GM21825 (cell line): ENCODE measurements around the gene ELK3.

ENCODE experiments used
- ATAC-seq: cut with Tn5 transposase; IDR thresholded peaks from one replicate; pipeline ENCODE4 v1.9.1; 2021; ENCODE audit warnings: mild to moderate bottlenecking, moderate library complexity; ENCODE audit not compliant: unreplicated experiment

Gene ELK3

DNA sequence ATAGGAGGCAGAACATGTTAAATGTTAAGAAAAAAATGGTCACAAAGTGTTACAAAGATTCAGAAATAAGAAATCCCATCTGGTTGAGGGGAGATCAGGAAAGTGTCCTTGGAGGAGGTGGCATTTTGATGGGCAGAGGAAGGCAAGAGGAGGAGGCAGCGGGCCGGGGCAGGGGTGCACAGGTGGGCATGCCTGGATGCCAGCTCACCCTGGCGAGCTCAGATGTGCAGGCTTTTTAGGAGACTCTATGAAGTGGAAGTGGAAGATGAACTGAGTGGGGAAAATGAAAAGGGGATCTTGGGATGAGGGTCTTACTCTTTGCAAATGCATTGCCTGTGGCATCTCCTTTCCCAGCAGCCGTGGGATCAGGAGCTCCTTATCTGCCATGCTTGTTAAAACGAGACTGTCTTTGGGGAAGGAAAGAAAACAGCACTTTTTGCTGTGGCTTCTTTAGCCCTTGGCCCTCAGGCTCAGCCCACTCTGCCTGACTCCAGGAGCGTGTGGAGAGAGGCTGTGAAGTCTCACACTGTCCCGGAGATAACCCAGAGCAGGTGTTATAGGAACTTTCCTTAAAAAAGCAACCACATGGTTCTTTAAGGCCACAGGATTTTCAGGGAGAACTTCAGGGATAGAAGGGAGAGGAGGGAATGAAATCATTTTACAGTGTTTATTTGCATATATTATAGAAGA, 62.6 kb downstream of the ELK3 start:
- ATAC-seq: no peak

DNA sequence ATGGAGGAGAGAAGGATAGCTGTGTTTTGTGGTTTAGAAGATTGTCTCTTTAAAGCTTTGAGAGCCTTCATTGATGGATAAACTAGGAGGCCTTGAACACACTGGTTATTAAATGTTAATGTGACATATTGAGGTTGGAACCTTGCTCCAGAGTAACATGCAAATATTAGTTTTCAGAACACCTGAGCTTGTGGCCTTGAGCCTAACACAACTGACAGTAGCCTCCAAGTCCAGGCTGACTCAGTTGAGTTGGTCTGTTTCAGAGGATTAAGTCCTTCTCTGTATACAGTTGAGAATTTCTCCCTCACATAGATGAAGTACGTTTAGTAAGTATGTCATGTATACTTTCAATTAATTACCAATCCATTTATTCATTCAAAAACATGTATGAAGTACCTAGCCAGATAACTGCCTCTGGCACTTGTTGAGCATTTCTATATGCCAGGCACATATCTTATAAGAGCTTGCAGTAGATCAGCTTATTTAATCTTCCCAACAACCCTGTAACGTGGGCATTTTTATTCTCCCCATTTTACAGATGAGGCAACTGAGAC, 63.5 kb downstream of the ELK3 start:
- no peak for ATAC-seq

DNA sequence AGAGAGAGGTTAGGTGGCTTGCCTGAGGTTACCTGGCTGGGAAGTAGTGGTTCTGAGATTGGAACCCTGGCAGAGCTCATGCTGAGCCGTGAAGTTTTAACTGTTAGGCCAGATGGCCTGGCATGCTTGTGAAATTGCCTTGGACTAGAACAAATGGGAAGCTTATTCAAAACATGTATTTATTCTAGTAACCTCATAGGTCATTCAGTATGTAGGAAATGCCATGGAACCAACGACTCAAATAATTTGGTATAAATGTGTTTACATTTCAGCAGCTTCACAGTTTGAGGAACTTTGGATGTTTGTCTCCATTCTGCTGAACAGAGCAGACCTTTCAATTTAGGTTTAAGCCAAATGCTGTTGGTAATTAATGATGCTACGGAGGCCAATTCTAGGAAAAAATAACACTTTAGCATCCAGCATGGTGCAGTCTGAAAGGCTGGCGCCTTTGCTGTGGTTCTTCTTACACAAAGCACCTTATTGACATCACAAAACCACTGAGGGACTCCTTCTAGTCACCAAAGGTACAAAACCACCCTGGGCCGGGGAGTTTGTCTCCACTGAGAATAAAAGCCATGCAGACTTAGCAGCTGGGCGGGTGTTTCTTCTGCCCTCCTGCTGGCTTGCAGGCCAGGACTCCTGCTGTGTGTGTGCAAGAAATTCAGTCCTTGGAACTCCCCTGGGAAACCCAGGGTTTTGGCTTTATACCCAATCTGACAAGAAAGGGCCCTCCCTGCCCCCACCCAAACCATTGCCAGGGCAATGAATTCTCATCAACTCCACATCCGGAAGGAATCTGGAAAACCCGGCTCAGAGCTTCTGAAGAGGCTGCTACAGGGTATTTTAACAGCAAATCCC, 64.2 kb downstream of the ELK3 start:
- ATAC-seq: no peak

DNA sequence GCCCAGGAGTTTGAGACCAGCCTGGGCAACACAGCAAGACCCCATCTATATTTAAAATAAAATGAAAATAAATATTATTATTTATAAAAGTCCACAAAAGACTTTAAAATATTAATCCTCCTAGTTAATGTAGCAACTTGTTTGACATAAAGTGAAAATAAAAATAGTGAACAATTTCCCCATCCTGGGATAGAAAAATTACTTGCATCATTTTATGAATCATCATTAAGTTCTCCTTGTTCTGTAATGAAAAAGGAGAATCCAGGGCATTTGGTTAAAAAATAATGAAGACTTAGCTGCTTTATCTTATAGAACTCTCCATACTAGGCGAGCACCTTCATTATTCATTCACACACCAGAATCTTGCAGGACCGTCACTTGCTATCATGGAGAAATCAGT, 66.1 kb downstream of the ELK3 start:
- no peak for ATAC-seq

DNA sequence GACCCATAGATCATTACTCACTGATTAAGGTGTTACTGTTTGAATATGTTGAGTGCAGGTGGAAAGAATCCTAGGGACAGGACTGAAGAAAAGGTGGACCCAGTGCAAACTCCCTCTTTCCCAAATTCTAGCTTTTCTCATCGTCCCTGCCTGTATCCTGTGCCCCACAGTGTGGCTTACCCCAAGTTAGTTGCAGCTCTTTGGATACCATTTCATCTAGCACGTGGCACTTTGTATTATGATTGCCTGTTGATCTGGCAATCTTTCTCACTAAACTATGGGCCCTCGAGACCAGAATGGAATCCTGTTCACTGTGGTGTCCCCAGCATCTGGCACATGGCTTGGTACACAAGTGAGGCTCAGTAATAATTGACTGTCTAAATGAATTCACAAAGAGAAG, 66.5 kb downstream of the ELK3 start:
- ATAC-seq: no peak

DNA sequence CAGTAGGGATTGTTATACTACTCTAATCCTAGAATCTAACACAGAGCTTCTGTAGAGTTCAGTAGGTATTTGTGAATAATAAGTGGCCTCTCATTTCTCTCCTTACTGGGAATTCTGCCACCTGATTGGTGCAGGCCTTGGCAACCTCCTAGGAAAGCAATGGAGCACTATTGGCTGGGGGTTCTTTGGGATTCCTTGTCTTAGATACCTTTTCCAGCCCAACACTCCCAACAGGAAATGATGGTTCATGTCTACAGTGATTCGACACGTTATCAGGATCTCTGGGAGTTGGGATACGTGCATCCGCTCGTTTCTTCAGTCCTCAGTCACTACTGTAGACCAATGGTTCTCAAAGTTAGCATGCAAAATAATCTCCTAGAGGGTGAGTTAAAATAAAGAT, 67.4 kb downstream of the ELK3 start:
- no peak for ATAC-seq

DNA sequence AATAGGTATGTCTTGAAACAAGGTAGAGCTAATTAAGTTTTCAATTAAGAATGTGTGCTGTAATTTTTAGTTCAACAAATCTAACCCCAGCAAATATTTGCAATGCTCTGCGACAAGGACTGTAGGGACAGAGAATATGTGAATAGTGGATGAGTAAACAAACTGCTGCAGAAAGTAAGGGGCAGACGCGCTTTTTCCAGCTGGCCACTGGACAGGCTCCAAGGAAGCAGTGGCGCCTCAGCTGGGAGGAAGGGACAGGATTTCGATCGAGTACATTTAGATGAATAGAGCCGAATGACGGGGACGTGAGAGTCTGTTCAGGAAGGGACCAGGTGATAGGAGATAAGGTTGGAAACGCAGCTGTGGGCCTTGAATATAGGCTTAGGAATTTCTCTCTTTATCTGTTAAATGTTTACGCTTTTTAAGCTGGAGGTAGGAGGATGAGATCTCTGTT, 69.3 kb downstream of the ELK3 start:
- no peak for ATAC-seq

DNA sequence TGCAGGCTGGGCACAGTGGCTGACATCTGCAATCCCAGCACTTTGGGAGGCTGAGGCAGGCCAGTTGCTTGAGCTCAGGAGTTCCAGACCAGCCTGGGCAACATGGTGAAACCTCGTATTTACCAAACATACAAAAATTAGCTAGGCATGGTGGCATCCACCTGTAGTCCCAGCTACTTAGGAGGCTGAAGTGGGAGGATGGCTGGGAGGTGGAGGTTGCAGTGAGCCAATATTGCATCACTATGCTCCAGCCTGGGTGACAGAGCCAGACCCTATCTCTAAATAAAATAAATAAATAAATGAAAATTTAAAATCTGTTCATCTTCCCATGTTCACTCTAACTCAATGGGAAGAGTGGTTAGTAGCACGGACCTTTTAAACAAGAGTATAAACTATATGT, 71.2 kb downstream of the ELK3 start:
- no peak for ATAC-seq

DNA sequence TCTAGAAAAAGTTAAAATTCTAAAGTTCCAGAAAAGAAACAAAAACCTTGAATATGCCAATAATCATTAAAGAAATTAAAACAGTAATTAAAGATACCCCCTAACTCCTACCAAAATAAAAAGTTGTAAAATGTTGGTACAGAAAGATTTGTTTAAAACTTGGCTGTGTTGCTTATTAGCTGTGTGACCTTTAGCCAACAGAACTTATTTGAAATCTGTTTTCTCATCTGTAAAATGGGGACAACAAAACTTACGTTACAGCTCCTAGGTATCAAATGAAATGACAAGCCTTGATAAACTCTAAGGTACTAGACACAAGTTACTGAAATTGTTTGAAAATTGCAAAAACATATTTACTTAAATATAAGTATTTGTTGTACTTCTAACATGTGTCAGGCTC, 71.7 kb downstream of the ELK3 start:
- no peak for ATAC-seq

DNA sequence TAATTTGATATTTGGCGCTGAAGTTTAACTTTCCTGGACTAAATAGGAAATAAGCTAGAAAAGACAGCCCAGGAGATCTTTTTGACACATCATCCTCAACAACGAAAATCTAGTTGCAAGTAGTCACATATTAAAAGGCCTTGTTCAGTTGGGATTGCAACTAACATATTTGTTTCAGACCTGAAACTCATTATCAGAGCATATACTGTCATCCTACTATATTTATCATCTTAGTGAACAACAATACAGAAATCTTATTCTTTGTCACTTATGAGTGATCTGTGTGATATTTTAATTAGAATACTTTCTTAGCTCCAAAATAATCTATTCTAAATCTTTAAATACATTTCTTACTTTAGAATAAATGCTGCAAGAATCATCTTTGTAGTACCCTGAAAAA, 72.1 kb downstream of the ELK3 start:
- ATAC-seq: no peak

DNA sequence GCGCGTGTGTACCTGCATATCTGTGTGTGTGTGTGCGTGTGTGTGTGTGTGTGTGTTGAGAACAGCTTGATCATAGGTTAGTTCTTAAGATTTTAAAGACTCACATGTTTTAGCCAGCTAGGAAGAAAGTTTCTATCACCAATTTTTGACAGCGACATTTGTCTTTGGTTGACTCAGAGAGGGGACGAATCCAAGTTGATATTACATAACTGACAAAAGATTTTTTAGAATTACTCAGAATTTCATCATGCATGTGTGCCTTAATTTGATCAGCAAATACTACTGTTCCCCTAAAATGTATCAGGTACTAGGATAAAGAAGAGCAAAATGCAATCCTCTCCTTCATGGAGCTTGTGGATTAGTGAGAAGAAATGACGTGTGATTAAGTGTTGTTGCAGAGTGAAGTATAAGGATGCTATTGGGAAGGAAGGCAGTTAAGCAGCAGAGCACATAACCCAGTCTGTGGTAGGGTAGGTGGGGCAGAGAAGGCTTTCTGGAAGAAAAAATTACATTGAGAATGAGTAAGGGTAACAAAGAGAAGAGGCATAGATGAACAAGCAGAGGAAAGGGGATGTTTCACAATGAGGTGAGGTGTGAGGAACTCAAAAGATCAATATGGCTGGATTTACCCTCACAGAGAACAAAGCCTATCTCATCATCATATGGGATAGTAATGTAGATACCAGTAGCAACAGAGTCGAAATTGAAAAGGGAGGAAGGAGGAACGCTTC, 77.5 kb downstream of the ELK3 start:
- no peak for ATAC-seq

DNA sequence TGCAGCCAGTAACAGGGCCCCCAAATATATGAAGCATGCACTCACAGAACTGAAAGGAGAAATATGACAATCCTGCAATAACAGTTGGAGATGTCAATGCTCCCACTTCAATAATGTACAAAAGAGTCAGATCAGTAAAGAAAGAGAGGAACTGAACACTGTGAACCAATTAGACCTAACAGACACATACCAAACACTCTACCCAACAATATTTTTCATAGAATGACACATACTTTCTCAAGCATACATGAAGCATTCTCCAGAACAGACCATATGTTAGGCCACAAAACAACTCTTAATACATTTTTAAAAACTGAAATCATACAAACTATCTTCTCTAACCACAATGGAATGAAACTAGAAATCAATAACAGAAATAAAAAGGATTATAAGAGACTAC, 80.2 kb downstream of the ELK3 start:
- ATAC-seq: no peak

DNA sequence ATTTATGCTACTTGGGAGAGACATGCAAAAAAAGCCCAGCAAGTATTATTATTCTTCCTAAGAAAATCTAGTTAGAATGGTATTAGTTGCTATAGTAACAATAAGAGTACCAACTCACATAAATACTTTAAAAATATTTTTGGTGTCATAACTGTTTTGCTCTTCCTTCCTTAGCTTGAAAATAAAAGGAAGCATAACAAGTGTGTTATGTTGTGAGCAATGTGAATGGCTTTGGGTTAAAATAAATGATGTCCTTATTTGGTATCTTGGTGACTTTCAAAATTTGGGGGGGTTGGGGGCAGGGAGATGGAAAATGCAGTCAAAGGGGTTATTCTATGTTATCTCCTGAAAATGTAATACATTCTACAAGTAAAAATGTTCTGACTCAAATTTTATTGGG, 91.0 kb downstream of the ELK3 start:
- ATAC-seq: no peak

DNA sequence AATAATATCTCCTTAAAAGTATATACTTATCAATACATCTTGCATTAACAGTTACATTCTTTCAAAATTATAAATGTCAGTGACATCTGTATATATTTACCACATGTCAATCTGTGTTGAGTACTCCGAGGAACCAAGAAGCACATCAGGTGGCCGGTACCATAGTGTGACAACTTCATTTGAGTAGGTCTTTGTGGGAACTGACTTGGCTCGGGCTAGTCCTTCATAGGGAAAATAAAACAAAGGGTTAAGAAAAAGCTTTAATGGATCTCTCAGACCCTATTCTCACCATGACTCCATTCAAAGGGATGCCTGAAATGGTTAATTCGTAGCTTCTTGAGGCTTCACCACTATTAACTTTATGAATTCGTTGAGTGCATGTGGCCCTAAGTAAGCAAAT, 94.9 kb downstream of the ELK3 start:
- ATAC-seq: no peak

DNA sequence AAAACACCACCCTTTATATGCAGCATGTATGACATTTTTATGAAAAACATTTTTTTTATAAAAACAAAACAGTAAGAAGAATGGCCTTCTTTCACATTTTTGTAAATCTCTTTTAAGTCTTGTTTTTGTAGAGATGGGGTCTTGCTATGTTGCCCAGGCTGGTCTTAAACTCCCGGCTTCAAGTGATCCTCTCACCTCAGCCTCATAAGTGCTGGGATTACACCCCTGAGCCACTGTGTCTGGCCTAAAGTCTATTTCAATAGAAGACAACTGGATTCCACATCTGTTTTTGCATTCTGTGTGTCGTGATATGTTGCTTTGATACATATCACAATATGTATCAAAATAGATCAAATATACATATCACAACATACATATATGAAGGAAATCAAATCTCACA, 98.9 kb downstream of the ELK3 start:
- ATAC-seq: no peak

DNA sequence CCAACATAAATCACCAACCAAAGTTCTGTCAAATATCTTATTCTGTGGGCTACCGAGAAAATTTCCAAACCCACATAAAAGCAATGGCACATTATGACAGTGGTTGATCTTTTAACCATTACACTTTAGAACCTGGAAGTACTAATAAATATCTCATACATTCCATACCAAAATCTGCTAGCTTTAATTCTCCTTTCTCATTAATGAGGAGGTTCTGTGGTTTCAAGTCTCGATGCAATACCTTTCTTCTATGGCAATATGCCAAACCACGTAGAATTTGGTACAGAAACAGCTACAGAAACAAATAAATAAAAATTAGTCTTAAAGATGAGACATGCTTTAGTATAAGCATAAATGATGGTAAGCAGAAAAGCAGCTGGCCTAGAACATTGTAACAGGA, 100.7 kb downstream of the ELK3 start:
- no peak for ATAC-seq

DNA sequence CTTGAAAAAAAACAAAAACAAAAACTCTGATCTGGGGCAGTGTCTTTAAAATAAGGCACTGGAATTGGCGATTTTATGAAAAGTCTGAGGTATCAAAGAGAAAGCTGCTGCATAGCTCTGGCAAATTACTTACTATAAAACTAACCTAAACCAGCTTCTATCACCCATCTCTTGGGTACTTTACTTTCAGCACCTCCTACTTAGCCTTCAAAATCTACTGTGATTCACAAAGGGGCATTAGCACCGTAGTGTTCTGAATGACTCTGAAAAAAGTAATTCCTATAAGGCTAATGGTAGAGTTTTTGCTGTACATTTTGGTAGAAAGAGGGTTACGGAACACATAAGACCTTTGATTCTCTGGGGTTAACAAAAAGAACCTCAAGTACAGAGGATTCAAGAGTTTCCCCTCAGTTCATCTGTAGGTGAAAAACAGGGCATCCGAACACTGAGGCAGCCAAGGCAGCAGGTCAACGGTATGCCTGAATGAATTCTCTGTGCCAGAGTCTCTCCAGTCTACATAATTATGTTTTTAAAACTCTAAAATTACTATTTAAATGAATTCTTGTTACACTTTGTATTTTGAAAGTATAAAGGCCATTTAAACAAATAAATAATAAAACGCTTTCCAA, 101.5 kb downstream of the ELK3 start:
- ATAC-seq: no peak

DNA sequence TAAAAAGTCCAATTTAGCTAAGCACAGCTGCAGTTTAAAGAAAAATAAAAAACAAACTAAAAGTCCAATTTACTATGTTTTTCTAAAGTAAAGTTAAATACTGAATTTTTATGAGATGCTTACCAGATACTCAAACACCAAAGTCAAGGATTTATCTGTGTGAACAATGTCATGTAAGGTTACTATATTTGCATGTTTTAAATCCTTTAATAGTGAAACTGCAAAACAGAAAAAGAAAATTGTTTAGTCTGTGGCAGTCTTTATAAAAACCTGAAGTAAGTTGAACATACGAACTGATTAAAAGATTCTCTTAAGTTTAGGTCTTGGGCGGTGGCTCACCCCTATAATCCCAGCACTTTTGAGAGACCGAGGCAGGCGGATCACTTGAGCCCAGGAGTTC, 103.3 kb downstream of the ELK3 start:
- ATAC-seq: no peak

DNA sequence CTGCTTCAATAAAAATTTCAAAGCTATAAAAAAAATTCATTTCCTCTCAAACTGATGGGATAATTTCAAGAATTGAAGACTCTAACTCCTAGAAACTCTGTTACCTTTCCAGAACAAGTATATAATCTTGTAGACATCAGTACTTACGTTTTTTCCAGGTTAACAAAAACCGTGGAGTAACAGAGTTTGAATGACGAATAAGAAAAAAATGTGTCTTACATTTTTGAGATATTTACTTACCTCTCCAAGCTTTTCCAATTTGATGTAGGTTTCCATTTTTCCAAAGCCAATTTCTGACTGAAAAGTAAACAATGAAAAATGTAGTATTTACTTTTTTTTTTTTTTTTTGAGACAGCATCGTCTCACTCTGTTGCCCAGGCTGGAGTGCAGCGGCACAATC, 105.9 kb downstream of the ELK3 start:
- ATAC-seq: no peak

DNA sequence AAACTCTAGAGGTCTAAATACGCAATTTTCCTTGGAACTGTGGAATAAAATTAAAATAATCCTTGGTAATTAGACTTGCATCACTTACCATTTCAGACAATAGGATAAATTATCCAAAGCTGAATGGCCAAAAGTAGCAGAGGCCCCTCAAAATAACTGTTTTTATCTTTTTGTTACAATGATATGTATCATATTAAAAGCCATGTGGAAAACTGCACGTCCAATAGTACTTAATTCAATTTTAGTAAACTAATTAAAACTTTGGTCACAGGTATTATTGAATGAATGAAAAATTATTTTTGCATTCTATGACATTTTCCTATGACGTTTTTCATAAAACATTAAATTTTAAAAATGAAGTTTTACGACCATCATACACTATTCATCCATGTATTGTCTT, 107.6 kb downstream of the ELK3 start:
- ATAC-seq: no peak

DNA sequence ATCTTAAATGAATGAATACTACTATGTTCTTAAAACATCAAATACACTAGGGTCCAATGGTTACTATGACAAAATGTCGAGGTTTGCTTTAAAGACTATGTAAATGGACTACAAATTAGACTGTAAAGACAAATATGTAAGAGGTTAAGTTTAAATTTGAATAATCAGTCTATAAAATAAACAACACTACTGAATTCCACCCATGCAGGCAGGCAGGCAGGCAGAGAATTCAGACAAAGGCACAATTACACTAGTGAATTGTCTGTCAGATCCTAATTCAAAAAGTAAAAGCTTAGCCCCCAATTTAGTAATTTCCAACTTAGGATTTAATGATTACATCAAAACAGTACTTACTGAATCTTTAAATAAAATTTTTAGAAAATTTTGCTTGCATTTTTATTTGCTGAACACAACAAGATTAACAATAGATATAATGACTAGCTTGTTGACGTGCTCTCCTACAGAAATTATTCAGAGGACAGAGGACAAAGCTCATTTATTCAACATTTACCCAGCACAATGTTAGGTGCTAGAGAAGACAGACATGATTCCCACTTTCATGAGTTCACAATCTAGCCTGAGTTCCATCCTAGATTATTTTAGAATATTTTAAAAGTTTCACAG, 108.6 kb downstream of the ELK3 start:
- no peak for ATAC-seq
